Sigmoid colon (tissue), 4 donors: ENCODE data around the gene DUS3L.

ENCODE experiments used
- EP300 ChIP-seq, 4 donors: sonication (generic); formaldehyde crosslinking; IDR thresholded peaks; one replicate each; pipeline ENCODE4 v1.6.1; 2017; ENCODE audit warnings: antibody characterized with exemption in 4 of 4
- POLR2A ChIP-seq, 2 donors: fragments of 450-650 bp; IDR thresholded peaks; one replicate each; pipeline ENCODE4 v1.6.1; 2016; ENCODE audit warnings: antibody characterized with exemption in 2 of 2, mild to moderate bottlenecking in 2 of 2, moderate library complexity in 2 of 2
- POLR2AphosphoS5 ChIP-seq, 4 donors: sonication (generic); formaldehyde crosslinking; IDR thresholded peaks; one replicate each; pipeline ENCODE4 v1.6.1; 2017; ENCODE audit warnings: antibody characterized with exemption in 4 of 4
- TF ChIP-seq, protein P1 (sequence below), 4 experiments: fragments of 450-650 bp in 3 of 4; fragments of 200-600 bp in 1 of 4; IDR thresholded peaks; one replicate each; pipeline ENCODE4 v1.5.1; 2016 to 2019; ENCODE audit warnings: antibody characterized with exemption in 4 of 4, mild to moderate bottlenecking in 3 of 4, moderate library complexity in 2 of 4

DNA sequence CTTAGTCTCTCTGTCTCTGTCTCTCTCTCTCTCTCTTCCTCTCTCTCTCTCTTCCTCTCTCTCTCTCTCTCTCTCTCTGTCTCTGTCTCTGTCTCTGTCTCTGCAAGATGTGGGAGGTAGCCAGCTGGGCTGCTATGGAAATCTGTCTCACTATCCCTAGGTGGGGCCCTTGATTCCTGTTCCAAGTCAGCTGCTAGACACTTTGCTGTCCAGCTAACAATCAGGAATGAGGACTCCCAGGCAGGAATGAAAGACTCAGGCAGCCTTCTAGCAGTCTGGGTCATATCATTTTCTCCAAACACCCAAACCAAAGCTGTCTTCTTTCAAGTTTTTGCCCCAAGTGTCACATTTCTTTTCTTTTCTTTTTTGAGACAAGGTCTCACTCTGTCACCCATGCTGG, 47.3 kb downstream of the DUS3L start:
- TF ChIP-seq POLR2AphosphoS5 (IDR thresholded peaks at IDR 0.05) (no peak), EP300 (IDR thresholded peaks at IDR 0.05) (no peak), POLR2A (IDR thresholded peaks at IDR 0.05) (no peak)
- TF ChIP-seq, protein P1, sequence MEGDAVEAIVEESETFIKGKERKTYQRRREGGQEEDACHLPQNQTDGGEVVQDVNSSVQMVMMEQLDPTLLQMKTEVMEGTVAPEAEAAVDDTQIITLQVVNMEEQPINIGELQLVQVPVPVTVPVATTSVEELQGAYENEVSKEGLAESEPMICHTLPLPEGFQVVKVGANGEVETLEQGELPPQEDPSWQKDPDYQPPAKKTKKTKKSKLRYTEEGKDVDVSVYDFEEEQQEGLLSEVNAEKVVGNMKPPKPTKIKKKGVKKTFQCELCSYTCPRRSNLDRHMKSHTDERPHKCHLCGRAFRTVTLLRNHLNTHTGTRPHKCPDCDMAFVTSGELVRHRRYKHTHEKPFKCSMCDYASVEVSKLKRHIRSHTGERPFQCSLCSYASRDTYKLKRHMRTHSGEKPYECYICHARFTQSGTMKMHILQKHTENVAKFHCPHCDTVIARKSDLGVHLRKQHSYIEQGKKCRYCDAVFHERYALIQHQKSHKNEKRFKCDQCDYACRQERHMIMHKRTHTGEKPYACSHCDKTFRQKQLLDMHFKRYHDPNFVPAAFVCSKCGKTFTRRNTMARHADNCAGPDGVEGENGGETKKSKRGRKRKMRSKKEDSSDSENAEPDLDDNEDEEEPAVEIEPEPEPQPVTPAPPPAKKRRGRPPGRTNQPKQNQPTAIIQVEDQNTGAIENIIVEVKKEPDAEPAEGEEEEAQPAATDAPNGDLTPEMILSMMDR (IDR thresholded peaks at IDR 0.05) = no peak
